ENCODE results near the gene NPBWR2.
"Not testable (repeated sequence)": the region's sequence is repeated elsewhere in the genome, so short reads cannot be mapped to it uniquely, and the experiment has no call there.

Gene NPBWR2

GRCh38 chr20:64119301-64119680, 11.9 kb upstream of the NPBWR2 start:
- DNase-seq (ENCODE audit: low read depth) = no peak

DNA sequence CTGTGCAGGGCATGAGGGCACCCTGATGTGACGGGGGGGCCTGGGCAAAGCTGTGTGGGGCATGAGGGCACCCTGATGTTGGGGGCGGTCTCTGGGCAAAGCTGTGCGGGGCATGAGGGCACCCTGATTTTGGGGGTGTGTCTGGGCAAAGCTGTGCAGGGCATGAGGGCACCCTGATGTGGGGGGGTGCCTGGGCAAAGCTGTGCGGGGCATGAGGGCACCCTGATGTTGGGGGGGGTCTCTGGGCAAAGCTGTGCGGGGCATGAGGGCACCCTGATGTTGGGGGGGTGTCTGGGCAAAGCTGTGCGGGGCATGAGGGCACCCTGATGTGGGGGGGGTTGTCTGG, 10.0 kb upstream of the NPBWR2 start:
- DNase-seq (ENCODE audit: low read depth) = not testable (repeated sequence)

- DNase-seq (ENCODE audit: low read depth) = no peak
These were observed 9.4 kb upstream of the NPBWR2 start for GRCh38 chr20:64116541-64117431.

DNA sequence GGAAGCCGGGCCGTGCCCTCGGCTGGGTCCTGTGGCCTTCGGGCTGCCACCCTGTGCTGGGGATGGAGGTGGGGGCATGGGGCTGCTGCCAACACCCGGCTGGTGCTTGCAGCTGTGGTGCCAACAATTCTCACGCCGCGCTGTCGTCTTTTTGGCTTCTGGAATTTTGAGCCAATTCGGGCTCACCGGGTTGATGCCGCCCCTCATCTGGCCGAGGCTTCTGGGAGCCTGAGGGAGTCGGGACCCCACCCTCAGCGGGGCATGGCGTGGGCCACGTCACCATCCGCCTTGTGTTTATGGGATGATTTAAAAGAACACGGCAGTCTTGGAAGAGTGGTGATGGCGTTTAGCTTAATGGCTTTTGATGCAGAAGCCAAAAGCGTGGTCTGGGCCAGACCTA, 8.7 kb upstream of the NPBWR2 start:
- no peak for DNase-seq (ENCODE audit: low read depth)

GRCh38 chr20:64115171-64115911, 8.0 kb upstream of the NPBWR2 start:
- DNase-seq (ENCODE audit: low read depth) = no peak

DNA sequence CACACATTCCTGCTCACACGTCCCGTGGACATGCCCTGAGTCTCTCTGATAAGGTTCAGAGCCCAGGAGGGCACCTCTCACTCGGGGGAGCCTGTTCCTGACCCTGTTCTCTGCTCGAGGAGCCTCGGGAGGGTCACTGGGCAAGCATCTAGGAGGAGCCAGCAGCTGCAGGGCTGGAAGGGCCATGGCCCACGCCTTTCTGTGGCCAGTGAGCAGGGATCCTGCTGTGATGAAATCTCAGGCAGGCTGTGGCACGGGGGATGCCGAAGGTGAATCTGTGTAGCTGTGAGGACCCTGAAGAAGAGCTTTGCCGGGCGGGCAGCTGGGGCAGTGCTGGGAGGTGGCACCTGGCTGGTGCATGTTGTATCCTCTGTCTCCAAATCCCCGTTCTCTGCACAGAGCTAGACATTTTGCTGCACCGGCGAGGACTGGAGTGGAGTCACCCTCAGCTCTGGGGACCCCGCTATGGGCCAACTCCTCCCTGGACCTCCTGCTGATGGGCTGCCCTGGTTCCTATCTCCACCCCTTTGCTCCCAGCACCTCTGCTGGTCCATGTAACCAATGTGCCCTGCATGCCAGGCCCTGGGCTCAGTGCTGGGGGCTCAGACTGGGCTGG, 7.1 kb upstream of the NPBWR2 start:
- DNase-seq (ENCODE audit: low read depth) = no peak

- no peak for DNase-seq (ENCODE audit: low read depth)
These were observed 6.5 kb upstream of the NPBWR2 start for GRCh38 chr20:64113796-64114355.

DNA sequence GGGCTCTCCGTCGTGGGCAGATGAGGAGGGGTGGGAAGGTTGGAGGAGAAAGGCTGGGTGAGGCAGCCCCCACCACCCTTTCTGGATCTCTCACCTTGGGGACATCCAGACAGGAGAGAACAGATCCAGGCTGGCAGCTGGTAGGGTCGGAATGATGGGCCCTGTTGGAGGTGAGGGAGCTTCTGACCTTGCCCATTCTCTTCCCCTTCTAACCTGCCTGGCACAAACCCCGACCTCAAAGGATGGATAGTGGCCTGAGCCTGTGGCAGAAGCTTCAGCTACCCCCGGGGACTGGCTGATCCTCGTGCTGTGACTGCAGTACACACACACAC, 6.0 kb upstream of the NPBWR2 start:
- no peak for DNase-seq (ENCODE audit: low read depth)

DNA sequence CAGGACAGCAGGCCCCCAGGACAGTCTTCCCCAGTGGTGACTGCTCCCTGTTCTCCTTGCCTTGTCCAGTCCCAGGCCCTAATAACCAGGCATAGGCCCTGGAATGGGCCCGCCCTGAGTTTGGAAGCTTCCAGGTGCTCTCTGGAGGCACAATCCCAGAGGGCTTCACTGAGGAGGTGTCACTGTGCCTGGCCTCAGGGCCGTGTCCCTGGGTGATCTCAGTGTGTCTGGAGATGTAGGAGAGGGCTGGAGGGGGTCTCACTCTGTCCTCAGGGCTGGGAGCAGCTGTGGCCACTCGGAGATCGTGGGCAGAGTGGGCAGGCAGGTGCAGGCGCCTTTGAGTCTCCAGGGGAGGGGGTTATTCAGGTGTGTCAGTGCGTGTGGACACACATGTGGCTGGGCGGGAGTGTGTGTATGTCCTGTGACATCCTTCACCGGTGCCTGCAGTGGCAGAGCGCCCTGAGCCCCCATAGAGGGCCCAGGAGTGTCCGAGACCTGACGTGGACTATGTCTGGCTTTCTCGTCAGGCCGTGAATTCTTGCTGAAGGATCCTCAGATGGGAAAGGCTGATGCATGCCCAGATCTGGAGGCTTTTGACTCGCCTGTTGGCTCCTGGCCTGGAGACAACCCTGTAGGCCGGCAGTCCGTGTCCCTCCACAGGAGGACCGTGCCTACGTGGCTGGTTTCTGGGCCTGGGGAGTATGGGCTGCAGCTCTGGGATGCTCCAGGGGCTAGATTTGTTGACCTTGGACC, 5.5 kb upstream of the NPBWR2 start:
- DNase-seq (ENCODE audit: low read depth) = no peak

GRCh38 chr20:64111841-64112641, 4.7 kb upstream of the NPBWR2 start:
- no peak for DNase-seq (ENCODE audit: low read depth)

GRCh38 chr20:64110411-64111068, 3.2 kb upstream of the NPBWR2 start:
- no peak for DNase-seq (ENCODE audit: low read depth)

- DNase-seq (ENCODE audit: low read depth) = no peak
These were observed 2.5 kb upstream of the NPBWR2 start for GRCh38 chr20:64109831-64110391.

GRCh38 chr20:64108731-64109681, 1.6 kb upstream of the NPBWR2 start:
- DNase-seq (ENCODE audit: low read depth) = no peak

DNA sequence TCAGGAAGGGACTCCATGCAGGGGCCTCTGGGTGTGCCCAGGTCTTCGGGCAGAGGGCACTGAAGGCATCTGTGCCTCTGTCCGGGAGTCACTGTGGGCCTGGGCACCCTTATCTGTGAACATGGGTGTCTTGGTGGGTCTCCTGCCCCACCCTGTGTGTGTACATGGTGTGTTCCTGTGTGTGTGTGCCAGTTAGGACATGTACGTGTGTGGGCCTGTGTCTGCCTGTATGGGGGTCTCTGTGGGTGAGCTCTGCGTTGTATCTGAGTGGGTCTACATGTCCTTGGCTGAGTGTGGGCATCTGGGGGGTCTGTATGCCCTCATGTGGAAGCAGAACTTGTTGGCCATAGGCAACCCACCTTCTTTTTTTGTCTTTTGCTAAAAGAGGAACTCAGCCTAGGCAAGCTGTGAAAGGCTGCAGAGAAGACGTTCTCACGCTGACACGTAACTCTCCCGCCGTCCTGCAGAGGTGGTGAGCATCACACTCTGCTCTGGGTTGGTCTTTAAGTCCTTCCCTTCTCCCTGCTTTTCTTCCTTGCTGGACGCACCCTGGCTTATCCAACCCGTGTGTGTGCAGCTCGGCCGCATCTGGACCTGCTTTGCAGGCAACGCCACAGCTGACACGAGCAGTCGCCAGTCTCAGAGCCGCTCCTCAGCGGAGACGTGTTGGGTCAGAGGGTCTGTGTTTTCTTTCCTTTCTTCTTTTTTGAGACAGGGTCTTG, 532 bp upstream of the NPBWR2 start:
- DNase-seq (ENCODE audit: low read depth) = no peak

- DNase-seq (ENCODE audit: low read depth) = no peak
These were observed 867 bp downstream of the NPBWR2 start for GRCh38 chr20:64106435-64106961.

GRCh38 chr20:64105846-64106434, 1.4 kb downstream of the NPBWR2 start:
- no peak for DNase-seq (ENCODE audit: low read depth)

- DNase-seq (ENCODE audit: low read depth) = no peak
These were observed 2.5 kb downstream of the NPBWR2 start for GRCh38 chr20:64104667-64105451.
